GM19468 (cell line): ENCODE measurements around the gene SUGP2.
"Not testable (repeated sequence)": the region's sequence is repeated elsewhere in the genome, so short reads cannot be mapped to it uniquely, and the experiment has no call there.

Experiments
- ATAC-seq: cut with Tn5 transposase; IDR thresholded peaks from one replicate; pipeline ENCODE4 v1.9.1; 2021; ENCODE audit warnings: mild to moderate bottlenecking, moderate library complexity, moderate number of reproducible peaks; ENCODE audit not compliant: unreplicated experiment; ENCODE audit errors: extremely low read depth

The SUGP2 gene

DNA sequence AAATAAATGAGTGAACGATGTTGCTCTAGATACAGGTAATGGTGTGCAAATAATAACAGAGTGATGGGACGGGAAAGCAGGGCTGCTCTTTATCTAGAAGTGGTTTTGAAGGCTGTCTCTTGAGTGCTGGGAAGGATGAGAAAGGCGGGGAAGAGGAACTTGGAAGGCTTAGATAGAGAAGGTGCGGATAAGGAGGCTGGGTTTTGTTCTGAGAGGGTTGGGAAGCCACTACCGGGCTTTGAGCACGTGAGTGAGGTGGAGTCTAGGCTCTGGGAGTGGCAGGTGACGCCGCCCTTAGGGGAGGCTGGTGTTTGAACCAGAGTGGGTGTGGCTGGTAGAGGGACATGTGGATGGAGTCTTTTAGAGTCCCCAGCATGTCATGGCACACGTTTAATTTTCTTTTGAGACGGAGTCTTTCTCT lies 897 bp upstream of the SUGP2 start:
- ATAC-seq: no peak

DNA sequence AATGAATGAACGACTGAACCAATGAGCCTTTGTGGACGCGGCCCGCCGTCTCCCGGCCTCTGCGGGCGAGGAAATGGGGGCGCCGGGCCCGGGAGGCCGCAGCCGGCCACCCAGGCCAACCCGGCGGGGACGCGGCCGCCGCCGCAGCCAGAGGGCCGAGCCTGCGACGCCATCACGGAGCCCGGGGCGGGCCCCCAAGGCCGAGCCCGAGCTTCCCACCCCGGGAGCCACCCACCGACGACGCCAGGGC lies 216 bp downstream of the SUGP2 start:
- no peak for ATAC-seq

DNA sequence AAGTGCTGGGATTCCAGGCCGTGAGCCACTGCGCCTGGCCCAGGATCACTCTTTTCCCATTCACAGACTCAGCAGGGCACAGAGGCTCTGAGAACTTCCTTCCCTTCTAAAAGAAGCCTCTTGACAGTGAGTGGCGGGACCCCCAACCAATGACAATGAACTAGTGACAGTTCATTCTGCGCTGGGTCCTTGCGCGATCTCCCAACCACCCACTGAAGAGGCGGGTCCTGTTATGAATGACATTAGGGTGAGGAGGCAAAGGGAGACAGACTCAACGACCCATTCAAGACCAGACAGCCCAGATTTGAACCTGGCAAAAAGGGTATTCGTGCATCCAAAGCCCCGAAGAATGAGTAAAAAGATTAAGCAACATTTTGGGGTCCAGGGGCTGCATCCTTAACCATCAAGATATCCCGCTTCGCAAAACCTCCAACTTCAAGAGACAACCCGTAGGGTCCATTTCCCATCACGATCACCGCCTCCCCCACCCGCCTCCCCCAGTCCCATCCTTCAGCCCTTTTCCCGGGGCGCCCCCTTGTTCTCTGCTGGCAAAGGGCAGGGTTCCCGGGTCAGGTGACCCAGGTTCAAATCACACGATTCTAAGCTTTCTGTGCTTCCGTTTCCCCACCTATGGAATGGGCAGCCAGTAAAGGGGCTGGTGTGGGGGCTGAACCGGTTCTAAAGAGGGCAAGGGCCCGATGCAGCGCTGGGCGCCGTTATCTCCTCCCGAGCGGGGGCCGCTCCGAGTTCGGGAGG lies 719 bp downstream of the SUGP2 start:
- no peak for ATAC-seq

DNA sequence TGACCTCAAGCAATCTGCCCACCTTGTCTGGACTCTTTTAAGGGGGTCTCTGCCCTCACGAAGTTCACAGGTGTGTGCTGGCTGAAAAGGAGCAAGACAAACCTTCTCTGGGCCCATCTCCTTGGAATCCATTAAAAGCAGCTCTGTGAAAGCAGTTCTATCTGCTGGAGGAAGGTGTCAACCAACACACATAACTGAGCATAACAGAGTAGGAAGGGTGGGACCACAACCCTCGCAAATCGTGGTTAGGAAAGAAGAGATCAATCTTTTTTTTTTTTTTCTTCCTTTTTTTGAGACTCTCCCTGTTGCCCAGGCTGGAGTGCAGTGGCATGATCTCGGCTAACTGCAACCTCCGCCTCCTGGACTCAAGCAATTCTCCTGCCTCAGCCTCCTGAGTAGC lies 1.4 kb downstream of the SUGP2 start:
- ATAC-seq: no peak

DNA sequence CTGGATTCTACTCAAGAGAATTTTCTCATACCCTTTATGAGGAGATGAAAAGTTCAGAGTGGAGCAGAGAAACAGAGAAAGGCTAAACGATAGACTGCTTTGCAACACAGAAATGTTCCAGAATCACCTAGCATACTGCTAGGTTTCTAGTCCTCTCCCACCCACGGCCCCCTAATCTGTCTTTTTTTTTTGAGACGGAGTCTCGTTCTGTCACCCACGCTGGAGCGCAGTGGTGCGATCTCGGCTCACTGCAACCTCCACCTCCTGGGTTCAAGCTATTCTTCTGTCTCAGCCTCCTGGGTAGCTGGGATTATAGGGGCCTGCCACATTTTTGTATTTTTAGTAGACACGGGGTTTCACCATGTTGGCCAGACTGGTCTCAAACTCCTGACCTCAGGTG lies 4.8 kb downstream of the SUGP2 start:
- ATAC-seq: no peak

DNA sequence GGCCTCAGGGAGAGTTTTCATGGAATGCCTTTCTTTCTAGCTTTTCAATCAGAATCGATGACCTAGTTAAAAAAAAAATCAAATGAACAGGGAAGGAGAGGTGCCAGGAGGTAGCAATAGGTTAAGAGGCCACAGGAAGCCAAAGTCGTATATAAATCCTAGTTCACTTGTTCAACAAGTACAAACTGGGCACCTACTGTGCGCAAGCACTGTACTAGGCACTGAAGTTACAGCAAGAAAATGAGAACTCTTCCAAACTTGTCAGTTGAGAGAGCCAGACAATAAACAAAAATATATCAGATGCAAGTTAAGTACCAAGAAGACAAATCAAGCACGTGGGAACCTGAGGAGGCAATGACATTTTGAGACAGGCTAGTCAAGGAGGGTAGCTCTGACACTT lies 6.1 kb downstream of the SUGP2 start:
- ATAC-seq: no peak

DNA sequence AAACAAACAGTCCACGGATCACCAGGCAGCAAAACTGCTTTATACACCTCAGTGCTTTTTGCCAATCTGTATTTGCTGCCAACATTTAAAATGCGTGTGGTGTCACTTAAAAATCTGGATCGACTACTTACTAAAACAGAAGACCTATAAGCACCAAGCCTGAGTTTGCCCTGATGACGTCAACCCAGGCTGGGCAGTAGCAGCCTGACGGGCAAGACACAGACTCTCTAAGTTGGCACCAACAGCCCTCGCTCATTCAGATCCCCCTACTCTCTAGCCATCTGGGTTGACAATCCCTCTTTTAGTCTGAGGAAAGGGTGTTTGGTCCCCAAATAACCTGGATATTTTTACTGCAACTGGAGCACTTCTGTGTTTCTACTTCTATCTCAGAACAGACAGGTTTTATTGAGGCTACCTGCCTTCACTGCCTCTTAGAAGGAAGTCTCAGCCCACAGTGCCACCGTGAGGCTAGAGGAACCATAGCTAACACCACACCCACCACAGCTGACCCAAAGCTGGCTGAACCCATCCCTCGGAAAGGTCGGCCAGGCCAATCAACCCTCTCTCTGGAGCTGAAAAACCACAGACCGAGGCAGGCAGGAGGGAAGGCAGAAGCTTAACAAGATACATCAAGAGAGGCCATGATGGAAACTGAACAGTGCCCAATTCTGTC lies 6.9 kb downstream of the SUGP2 start:
- ATAC-seq: no peak

DNA sequence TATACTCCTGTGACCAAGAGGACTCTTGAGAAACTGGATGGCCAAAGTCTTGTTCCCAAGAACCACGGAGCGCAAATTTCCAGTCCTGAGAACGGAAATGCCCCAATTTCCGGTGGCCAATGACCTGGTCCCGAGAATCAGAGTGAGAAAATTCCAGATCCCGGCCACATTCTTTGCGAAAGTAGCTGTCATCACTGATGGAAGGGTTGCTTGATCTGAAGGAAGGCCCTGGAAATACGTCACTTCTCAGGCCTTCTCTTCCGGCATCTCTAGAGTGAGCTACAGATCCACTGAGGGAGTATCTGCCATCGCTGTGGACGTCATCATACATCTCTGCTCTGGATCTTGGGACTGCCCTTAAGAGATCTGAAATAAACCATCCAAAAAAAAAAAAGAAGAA lies 7.5 kb downstream of the SUGP2 start:
- no peak for ATAC-seq

DNA sequence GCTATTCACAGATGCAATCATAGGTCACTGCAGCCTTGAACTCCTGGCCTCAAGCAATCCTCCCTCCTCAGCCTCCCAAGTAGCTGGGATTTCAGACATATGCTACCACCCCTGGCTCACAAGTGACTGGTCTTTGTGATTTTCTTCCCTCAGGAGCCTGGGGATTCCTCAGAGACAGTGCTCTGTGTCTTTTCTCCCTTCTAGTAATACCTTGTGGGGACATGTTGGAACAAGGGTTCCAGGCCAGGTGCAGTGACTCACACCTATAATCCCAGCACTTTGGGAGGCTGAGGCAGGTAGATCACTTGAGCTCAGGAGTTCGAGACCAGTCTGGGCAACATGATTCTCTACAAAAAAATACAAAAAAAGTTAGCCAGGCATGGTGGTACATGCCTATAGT lies 9.9 kb downstream of the SUGP2 start:
- not testable (repeated sequence) for ATAC-seq

DNA sequence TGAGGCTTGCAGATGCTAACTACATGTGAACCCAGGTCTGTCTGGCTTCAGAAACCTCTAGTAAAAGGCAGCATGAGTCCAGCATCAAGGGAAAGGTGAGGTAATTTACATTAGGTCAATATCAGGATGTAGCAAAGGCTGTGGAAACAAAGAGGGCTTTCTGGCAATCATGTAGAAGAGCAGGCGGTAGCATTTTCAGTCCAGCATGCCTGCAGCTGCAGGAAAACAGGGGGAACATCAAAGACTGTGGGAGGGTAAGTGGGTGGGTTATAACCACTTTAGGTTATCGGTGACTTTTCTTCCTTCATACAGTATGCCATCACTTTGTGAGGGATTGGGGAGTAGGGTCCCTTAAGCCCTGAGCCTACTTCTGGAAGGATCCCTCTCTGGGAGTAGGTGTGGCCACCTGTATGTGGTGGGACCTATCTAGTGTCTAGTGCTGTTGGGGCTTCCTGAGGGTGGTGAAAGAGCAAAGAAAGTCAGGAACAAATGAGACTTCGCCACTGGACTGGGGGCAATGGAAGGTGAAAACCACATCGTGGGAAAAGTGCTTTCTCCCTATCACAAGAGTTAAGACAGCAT lies 10.8 kb downstream of the SUGP2 start:
- no peak for ATAC-seq

DNA sequence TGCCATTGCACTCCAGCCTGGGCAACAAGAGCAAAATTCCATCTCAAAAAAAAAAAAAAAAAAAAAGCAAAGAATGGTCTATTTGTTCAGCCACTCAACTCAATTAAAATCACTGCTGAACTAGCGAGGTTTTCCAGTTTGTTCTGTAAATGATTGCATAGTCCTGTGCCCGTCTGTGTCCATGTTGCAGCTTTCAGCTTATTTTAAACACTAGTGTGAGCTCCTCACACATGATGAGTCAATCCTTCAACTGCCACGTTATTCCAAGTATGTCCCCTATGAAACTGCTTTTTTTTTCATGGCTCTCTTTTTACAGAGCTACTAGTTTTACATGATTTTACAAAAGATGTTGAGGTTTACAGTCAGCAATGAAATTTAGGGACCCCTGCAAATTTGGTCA lies 12.2 kb downstream of the SUGP2 start:
- no peak for ATAC-seq

DNA sequence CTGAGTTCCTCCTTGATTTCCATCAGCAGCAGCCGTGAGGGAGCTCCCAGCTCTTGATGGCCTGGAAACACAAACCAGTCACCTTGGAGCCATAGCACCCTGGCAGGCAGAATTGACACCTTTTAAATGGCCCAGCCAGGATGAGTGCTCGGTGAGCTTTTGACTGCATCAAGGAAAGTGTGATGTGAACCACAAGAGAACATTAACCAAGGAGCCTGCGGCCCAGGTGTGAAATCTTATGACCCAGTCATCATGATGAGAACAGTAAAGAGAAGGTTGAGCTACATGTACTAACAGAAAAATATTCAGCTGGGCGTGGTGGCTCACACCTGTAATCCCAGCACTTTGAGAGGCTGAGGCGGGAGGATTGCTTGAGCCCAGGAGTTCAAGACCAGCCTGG lies 22.8 kb downstream of the SUGP2 start:
- ATAC-seq: no peak

DNA sequence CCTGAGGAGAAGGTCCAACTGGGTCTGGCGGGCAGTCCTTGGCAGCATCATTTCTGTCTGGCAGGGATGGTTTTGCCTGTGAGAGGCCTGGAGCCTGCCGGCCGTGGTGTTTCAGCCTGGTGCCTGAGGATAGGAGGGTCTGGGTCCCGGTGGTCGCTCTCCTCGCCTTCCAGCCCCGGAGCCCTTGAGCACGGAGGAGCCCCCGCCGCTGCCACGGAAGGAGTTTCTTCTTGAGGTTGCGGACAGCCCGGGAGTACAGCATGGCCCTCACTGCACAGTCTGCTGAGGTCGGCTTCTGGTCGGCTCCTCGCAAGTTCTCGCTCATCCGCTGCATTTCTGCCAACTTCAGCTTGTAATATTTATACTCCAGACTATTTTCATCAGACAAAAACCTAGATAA lies 23.4 kb downstream of the SUGP2 start:
- no peak for ATAC-seq

DNA sequence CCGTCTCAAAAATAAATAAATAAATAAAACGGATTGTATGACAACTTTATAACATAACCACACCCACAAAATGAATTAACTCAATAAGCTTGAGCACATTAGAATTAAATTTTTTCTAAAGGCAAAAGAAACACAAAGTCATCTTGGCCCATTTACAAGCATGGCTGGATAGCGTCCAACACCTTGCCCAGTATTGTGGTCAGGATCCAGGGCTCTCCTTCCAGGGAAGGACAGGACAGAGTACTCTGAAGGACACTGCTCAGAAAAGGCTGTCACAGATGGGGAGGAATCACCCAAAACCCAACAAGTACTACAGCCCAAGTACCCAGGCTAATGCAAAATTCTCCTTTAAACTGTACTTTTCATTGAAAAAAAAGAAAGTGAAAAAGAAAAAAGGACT lies 27.1 kb downstream of the SUGP2 start:
- no peak for ATAC-seq

DNA sequence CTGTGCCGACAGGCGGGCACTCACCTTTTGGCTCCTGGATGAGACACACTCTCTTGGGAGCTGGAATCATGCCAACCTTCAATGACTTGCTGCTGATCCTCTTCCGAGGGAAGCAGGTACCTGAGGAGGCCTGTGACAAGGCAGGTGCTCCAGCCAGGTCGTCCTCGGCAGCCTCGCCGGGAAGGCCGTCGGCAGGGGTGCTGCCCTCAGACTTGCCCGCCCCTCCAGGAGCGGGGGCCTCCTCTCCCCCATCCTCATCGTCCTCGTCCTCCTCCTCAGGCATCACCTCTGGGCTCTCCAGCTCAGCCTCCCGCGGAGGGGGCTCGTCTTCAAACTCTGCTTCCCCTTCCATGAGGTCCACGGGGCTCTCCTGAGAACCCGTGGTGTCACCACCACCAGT lies 29.2 kb downstream of the SUGP2 start:
- no peak for ATAC-seq

DNA sequence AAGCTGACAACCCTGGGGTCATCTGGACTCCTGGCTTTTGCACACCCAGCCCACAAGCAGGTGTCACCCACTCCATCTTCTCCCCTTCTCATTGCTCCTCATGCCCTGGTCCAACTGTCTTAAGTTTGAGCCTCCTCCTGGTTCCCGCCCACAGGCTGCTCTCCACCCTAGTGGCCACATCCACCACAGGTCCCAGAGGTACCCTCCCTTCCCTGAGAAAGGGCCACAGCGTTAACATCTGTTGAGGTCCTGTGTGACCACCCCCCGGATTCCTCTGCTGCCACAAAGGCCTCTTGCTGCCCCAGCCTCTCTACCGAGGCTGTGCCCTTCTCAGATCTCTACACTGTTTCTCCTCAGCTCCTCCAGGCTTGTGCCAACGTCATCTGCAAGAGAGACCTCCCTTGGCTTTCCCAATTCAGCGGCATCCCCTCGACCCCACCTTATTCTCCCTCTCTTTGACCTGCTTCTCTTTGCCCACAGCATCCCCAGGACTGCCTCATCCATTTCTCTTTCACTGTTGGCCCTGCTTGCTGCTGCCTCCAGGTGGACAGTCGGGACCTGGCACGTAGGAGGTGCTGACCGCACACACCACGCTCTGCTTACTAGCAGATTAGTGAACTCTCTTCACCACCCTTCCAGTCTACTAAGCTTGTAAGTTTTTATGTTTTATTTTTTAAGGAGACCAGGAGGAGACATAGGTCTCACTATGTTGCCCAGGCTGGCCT lies 33.3 kb downstream of the SUGP2 start:
- no peak for ATAC-seq

DNA sequence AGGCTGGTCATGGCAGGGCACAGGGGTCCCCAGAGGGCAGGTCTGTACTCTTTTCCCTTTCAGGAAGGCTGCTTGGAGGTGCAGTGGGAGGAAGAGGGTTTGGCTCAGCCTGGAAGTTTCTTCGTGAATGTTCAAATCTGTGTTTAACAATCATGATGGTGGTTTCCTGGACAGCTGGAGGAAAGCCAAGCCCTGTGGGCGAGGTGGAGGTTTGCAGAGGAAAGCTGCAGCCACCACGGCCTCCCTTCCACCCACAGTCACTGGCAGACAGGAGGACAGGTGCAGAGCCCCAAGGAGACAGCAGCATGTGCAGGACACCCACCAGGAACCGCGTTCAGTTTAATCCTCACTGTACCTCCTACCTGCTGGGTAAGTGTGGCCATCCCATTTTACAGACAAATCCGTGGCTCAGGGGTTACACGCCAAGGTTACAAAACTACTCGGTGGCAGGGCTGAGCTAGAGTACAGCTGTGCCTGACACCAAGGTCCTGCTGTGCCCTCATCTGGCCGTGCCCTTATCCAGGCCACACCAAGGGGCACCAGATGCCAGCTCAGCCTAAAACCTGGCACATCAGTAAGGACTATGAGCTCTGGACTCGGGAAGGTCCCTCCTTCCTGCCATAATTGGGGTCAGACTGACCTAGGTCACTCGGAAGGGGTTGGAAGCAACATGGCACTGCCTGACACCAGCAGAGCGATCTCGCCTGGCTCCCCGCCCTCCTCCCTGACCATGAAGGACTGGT lies 34.1 kb downstream of the SUGP2 start:
- ATAC-seq: no peak

DNA sequence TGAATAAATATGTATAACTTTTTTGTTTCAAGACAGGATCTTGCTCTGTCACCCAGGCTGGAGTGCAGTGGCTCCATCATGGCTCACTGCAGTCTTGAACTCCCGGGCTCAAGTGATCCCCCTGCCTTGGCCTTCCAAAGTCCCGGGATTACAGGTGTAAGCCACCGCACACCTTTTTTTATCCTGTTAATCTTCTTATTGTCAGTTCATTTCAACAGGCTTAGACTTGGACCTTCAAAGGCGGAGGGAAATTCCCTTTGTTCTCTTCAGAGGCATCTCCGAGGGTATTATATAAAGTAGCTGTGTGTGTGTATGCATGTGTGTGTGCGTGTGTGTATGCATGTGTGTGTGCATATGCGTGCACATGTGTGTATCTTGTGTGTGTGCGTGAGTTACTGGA lies 35.0 kb downstream of the SUGP2 start:
- no peak for ATAC-seq

DNA sequence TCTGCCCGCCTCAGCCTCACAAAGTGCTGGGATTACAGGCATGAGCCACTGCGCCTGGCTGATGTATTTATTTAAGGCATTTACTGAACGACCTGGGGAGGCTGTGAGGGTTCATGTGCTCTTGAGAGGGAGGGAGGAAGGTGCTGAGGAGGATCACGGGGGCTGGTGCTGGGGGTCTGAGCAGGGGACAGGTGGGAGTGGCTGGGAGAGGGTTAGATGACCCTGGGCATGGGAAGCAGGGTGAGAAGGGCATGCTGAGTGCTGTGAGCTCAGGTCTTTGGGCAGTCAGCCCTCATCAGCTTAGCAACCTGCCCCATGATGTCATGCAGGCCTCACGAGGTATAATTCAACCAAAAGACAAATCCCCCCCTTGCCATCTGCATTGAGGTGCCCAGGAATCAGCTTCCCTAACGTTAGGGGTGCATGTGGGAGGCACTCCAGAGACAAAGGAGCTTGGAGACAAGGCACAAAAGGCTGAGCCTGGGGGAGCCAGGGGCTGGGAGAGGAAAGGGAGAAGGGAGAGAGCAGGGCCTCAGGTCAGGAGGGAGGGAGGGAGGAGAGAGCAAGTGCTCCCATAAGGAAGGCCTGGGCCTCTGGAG lies 36.4 kb downstream of the SUGP2 start:
- ATAC-seq: no peak

DNA sequence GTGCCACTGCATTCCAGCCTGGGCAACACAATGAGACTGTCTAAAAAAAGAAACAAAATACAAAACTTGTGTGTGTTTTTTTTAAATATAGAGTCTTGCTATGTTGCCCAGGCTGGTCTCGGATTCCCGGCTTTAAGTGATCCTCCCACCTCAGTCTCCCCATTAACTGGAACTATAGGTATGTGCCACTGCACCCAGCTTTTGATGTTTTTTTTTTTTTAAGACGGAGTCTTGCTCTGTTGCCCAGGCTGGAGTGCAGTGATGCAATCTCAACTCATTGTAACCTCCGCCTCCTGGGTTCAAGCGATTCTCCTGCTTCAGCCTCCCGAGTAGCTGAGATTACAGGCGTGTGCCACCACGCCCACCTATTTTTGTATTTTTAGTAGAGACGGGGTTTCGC lies 37.0 kb downstream of the SUGP2 start:
- no peak for ATAC-seq
